GM21717 (cell line): ENCODE results near the gene SPINT3.

Experiments used
- ATAC-seq: cut with Tn5 transposase; IDR thresholded peaks from one replicate; pipeline ENCODE4 v1.9.1; 2021; ENCODE audit warnings: mild to moderate bottlenecking, moderate library complexity; ENCODE audit not compliant: unreplicated experiment

Gene SPINT3, protein sequence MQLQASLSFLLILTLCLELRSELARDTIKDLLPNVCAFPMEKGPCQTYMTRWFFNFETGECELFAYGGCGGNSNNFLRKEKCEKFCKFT

DNA sequence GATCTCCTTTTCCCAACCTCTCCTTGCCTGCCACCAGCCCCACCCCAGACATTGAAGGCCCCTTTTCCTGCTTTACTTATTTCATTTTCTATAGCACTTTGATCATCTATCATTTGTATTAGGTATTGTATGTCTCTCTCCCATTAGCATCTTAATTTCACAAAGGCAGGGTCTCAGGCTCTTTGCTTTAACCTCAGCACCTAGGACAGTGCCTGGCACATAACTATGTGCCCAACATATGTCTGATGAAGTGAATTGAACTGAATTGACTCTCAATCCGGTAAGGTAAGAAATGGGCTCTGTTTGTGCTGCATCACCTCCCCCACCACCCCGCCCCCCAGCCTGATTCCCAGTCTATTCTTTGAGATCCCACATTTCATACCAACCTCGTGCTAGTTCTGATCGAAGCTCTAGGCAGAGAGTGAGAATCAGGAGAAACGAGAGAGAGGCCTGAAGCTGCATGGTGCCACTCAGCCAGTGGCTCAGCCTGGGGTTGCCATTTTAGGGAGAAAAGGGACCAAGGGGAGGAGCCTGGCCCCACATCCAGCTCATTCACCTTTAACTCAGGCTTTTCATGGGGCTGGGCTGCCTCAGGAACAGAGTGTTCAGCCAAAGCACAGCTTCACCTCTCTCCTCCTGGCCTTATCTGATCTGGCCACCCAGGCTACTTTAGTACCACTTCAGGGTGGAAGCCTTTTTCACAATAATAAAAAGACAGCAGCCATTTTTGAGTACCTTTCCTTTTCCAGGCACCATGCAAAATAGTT, at the start of gene SPINT3:
Gene SPINT3, minus strand, starts transcription at position 476 of the 767 bp plus-strand sequence. Its CDS starts 14 bp downstream, at position 462.
- no peak for ATAC-seq

DNA sequence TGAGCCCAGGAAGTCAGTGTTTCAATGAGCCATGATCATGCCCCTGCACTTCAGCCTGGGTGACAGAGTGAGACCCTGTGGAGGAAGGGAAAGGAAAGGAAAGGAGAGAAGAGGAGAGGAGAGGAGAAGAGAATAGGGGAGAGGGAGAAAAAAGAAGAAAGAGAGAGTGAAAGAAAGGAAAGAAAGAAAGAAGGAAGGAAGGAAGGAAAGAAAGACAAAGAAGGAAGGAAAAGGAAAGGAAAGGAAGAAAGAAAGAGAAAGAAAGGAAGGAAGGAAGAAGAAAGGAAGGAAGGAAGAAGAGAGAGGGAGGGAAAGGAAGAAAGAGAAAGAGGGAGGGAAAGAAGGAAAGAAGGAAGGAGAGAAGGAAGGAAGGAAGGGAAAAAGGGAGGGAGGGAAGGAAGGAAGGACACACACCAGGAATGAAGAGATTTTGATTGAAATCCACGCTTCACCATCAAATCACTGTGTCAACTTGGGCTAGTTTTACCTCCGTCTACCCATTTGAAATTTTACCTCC, 49.4 kb upstream of the SPINT3 start:
- ATAC-seq = no peak

DNA sequence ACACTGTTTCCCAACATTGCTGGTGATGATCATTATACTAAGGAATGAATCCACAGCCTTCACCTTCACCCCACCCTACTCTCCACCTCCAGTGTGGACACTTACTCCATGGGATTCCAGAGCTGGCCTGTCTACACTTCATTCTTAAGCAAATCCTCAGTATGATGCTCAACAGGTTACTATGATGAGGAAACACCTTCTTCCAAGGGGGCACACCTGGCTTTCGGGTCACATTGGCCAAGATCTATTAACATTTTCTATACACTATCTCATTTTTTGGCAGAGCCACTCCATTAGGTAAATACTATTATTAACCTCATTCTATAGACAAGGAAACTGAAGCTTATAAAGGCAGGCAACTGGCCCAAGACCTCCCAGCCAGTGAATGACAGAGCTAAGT, 39.8 kb upstream of the SPINT3 start:
- no peak for ATAC-seq

DNA sequence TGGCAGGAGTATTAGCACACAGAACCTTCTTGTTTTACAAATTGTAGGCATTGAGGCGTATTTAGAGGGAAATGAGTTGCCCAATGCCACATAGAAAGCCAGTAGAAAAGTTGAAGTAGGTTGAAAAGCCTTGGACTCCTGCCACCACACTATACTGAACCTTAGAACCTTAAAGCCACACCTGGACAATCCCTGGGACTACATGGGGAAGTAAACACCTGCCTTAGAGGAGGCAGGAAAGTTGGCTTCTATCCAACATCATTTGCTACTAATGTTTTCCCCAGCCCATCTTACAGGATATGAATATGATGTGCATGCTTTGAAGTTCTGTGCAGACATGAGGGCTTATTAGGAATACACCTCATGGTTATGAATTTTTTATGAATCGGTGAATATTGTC, 37.0 kb upstream of the SPINT3 start:
- no peak for ATAC-seq

DNA sequence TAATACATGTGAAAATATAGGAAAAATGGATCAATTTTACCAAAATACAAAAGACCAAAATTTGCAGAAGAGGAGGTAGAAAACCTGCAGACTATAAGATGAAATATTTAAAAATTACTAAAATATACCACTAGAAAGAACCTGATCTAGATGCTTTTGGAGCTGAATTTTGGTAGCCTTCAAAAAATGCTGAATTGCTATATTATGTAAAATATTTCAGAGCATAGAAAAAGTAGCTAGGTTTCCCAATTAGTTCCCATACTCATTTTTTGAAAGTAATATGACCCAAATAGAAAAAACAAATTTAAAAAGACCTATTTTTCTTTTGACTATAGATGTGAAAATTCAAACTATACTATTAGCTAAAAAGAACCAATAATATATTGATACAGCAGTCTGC, 35.3 kb upstream of the SPINT3 start:
- no peak for ATAC-seq

DNA sequence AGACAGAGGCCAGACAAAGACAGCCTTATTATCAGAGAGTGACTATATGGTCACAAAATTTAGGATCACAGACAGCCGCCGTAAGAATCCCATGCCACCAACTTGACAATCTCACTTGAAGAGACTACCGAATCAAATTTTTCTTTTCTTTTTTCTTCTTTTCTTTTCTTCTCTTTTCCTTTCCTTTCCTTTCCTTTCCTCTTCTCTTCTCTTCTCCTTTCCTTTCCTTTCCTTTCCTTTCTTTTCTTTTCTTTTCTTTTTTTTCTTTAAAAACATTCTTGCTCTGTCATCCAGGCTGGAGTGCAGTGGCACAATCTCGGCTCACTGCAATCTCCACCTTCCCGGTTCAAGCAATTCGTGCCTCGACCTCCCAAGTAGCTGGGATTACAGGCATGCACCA, 33.0 kb upstream of the SPINT3 start:
- ATAC-seq = no peak

DNA sequence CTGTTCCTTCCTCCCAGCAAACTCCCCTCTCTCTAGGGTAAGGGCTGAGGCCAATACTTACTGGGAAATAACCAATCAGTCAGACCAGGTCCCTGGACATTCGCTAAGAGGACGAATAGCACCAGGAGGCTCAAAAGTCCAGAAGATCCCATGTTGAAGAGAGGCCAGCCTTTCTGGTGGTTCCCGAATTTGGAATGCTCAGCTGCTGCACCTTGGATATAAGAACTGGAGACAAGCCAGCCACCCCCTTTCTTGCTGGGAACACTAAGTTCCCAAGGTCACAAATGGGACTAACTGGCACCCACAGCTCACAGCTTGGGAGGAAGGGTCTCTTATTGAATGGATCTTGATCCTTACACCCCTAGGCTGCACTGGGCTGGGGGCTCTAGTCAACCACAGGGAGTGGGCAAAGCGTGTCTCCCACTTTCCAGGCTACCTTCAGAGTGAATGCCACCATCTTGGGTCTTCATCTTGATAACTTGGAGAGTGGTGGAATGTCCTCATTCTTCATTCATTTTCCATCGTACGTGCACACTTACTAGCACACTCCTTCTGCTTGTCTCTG, 31.9 kb upstream of the SPINT3 start, which contains the start of gene EPPIN:
Gene EPPIN, minus strand, starts transcription at position 196 of the 565 bp plus-strand sequence. Its CDS starts 44 bp downstream, at position 152.
- no peak for ATAC-seq

DNA sequence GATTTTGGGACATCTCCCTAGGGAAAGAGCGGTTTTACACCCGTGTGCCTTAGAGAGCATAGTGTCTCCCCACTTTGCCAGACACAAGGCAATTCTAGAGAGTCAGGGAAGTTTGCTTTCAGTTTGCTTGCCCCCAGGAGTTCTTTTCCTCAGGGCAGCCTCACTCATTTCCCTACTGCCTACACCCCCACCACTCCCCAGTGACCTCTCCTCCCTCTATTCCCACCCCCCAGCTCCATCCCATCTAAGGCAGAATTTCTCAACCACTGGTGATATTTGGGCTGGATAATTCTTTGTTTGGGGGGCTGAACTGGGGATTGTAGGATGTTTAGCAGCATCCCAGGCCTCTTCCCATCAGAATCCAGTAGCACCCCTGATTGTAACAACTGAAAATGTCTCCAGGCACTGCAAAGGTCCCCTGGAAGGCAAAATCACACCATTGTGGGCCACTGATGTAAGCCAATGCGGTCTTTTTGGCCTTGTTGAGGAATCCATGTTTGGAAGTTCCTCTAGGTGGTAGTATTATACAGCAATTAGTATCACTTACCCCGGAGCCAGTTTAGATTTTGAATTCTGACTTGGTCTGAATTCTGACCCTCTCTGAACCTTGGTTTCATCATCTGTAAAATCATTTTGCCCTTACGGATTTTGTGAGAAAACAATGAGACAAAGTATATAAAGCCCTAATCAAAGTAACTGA, 30.5 kb upstream of the SPINT3 start:
- no peak for ATAC-seq

DNA sequence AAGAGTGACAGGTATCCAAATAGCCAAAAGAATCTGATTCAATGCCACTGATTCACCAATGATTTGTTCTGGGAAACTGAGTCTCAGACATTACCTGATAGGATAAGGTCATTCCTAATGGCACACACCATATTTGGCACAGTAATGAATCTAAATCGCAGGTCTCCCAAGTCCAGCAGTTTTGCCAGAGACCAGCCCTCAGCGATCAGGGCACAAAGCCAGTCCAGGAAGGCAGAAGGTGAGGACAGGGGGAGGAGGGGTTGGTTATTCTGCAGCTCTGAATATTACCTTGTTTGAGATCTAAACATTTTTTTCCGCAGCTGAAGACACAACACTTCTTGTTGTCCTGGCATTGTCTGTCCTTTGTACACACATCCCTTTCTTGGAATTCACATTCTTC, 29.9 kb upstream of the SPINT3 start:
- ATAC-seq = no peak

DNA sequence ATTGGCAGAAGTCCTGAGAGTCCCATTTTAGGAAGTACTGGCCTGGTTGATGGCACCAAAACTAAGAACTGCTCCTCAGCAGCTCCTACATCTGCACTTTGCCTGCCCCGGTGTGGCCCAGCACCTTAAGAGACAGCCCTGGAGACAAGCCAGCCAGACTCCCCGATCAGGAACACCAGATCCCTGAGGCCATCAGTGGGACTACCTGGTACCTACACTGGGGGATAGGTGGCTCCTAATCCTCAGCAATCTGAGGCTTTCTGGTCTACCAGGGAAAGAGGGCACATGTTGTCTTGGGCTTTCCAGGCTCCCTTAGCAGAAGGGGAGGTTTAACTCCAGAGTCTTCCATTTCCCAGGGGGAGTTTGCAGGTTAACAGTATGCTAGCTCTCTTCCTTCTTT, 24.0 kb upstream of the SPINT3 start, which contains the start of gene WFDC6:
Gene WFDC6, minus strand, starts transcription at position 101 of the 400 bp plus-strand sequence. Its CDS starts 75 bp downstream, at position 26.
- no peak for ATAC-seq

DNA sequence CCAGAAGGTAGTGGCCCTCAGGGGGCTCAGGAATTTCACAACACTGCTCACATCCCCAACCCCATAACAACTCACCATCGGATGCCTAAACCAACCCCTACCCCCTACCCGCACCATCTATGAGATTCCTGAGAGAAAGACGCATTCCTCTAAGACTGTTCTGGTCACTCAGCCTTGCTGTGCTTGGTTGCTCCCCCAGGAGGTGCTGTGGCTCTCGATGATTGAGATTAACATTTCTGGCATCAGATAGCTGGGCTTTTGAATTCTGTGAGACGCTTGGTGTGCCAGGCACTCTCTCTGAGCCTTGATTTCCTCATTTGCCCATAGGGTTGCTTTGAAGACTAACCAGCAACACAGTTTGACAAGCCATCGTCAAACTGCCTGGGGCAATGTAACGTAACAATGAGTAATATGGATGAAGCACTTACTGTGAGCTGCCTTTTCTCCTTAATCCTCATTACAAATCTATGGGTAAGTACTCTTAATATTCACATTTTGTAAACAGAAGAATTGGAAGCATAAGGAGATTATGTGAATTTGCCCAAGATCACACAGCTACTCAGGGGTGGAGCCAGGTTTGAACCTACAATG, 22.9 kb upstream of the SPINT3 start:
- ATAC-seq = no peak

DNA sequence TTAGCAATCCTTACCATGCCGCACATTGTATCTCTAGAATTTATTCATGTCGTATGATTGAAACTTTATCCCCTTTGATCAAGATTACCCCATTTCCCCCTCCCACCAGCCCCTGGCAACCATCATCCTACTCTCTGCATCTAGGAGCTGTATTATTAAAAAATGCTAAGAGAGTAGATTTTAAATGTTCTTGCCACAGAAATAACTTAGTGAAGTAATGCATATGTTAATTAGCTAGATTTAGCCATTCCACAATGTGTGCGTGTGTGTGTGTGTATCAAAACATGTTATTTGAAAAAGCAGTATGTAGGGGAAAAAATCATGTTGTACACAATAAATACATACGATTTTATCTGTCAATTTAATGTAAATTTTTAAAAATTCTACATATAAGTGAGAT, 11.9 kb upstream of the SPINT3 start:
- no peak for ATAC-seq

DNA sequence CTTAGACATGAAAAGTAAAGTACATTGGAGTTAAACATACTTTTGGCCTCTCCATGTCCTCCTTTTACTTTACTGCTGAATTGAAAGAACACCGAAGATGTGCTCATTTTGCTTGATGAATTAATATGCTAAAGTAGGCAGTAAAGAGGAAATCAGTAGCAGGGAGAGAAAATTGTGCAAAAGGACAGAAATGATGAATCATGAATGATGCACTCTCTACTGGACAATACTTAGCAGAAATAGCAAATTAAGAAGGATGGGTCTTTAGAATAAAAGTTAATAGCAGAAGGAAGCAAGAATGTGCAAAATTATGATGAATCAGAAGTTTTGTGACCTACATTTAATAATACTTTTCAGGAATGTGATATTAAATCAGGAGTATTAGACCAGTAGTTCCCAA, 8.4 kb upstream of the SPINT3 start:
- ATAC-seq = no peak

DNA sequence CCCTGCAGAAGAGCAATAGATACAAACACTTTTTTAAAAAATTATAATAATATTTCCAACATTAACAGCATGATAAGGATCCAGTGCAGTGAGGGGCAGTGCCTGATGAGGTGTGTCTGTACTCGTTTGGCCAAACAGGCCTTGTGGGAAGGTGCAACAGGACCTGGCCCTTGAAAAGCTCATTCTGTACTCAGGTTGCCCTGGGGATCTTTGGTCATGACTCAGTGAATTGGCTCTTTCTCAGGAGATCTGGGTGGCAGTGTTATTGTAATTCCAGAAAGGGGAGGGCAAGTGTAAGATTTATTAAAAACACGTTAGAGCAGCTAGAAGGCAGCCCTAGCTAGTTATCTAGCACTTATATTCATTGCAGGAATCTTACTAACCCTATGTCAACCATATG, 2.9 kb upstream of the SPINT3 start:
- no peak for ATAC-seq

DNA sequence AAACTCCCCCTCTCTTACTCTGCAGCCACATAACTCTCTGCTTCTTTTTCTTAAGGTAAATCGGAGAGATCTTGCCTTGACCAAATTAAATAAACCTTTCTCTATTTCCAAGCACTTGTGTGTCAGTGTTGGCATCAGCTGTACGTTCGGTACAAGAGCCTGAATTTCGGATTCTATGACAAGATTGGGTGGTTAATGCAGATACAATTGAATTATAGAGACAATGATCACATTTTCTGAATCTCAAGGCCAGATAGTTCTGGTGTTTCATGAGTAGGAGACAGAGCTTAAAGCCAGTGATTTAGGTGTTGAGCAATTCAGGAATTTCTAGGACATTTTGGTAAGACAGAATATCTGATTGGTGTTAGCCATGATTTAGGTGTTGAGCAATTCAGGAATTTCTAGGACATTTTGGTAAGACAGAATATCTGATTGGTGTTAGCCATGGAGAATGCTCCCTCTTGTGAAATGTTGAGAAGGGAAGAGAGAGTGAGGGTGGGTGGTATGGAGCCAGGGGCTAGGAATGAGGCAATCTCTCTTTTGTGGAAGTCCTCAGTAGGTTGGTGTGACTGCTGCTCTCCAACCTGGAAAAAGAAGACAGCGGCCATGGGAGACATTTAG, 5.1 kb downstream of the SPINT3 start:
- ATAC-seq = no peak

DNA sequence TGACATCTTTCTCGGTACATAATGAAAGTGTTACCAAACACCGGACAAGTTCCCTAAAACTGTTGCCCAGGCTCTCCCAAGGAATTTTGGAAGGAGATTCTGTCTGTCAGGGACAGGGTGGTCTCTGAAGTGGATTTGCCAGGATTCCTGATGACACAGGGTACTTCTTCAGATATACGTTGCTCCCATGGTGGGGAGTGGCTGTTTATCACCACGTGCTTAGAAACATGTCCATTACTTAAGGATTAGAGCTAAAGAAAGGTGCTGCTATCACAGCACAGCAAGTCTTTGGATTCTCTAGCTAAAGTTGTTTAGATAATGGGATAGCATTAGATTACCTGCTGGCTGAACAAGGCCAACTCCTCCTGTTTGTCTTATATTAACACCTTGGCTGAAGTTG, 6.3 kb downstream of the SPINT3 start:
- no peak for ATAC-seq

DNA sequence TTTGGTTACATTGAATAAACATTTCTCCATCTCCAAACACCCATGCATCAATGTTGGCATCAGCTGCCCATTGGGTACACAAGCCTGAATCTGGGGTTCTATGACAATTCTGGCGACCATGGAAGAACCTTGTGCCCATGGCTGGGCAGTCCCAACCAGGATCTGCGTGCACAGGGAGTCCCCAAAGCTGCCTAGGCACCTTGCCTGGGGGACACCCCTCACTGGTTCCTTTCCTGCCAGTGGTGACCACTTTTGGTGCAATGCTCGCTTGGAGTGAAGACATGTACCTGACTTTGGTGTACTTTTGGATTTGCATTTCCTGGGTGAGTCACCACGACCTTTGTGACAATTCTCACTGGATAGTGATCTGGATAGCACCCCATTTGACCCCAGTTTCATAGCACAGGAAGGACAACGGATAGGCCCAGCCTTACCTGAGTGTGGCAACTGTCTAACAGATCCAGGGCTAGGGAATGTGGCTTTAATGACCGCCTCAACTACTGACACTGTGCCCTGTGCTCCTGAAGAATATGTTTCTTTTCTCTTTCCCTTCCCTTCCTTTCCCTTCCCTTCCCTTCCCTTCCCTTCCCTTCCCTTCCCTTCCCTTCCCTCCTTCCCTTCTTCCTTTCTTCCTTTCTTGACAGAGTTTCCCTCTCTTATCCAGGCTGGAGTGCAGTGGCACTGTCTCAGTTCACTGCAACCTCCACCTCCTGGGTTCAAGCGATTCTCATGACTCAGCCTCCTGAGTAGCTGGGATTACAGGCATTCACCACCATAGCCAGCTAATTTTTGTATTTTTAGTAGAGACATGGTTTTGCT, 7.1 kb downstream of the SPINT3 start:
- ATAC-seq = no peak

DNA sequence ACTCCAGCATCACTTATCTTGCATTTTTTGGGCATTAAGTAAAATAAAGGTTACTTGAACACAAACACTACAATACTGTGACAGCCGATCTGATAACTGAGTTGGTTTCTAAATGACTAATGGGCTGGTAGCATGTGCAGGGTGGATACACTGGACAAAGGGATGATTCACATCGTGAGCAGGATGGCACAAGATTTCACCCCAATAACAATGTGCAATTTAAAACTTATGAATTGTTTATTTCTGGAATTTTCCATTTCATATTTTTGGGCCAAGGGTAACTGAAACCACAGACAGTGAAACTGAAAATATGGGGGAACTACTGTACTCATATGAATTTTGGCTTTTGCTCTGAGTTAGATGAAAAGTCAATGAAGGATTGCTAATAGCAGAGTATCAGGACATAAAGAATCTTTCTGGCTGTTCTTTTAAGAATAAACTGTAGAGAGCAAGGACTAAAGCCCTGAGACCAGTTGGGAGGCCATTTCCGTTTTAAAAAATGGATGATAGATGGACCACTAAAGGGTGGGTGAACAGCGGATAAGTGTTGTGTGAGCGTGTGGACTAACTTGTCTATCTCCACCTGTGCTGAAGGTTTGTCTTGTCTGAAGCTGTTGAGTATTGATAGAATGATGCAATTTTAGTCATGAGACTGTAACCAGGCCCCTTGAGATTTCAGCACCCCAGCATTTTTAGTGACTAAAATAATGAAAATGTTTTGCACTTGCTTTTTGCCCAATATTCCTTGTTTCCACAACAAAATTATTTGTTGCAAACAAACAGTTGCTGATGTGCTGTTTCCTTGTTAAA, 8.2 kb downstream of the SPINT3 start:
- ATAC-seq = no peak

DNA sequence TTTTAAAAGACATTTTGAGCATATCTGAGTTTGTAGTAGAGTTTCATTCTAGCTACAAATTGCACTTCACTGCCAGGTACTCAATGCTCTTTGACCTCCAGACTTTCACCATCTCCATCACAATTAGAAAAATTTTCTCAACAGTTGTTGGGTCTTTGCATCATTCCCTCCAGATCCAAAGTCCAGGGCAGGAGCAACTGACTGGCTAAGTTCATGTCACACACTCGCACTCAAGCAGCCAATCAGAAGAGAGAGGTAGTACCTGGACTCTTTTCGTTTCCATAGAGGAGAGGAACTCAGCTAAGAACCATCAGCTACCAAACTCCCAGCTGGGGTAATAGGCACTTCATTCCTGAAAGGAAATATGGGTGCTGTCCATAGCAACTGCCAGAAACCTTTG, 9.0 kb downstream of the SPINT3 start:
- ATAC-seq = no peak
